D721Med (cell line): Measurements from ENCODE around the gene HOXA11.
A peak's percentile ranks its signal among the peaks of the same experiment; 100 is the strongest.

Experiments used
- DNase-seq: peaks from one replicate; pipeline ENCODE4 v3.0.0; 2011; ENCODE audit warnings: low spot score; ENCODE audit not compliant: insufficient read length
- FAIRE-seq: peaks from 2 replicates; lab custom pipeline; 2011; peaks lifted over from hg19 to GRCh38; lab: Jason Lieb, UNC
- CTCF ChIP-seq: IDR thresholded peaks from 2 replicates; pipeline ENCODE4 v1.5.1; 2012; ENCODE audit warnings: mild to moderate bottlenecking, control low read depth; ENCODE audit not compliant: insufficient read depth; ENCODE audit errors: missing control alignments

Gene HOXA11

GRCh38 chr7:27151931-27152815 is 32.9 kb downstream of the HOXA11 start, which contains the start of gene HOXA3:
Gene HOXA3, minus strand, starts transcription at chr7:27152583. Its CDS starts 41,943 bp downstream, at chr7:27110640.
- FAIRE-seq (no peak), DNase-seq (no peak)
- TF ChIP-seq CTCF, result no peak

- TF ChIP-seq CTCF, result no peak
- DNase-seq (no peak), FAIRE-seq (no peak)
These were observed 33.6 kb downstream of the HOXA11 start for GRCh38 chr7:27151341-27151930.

DNA sequence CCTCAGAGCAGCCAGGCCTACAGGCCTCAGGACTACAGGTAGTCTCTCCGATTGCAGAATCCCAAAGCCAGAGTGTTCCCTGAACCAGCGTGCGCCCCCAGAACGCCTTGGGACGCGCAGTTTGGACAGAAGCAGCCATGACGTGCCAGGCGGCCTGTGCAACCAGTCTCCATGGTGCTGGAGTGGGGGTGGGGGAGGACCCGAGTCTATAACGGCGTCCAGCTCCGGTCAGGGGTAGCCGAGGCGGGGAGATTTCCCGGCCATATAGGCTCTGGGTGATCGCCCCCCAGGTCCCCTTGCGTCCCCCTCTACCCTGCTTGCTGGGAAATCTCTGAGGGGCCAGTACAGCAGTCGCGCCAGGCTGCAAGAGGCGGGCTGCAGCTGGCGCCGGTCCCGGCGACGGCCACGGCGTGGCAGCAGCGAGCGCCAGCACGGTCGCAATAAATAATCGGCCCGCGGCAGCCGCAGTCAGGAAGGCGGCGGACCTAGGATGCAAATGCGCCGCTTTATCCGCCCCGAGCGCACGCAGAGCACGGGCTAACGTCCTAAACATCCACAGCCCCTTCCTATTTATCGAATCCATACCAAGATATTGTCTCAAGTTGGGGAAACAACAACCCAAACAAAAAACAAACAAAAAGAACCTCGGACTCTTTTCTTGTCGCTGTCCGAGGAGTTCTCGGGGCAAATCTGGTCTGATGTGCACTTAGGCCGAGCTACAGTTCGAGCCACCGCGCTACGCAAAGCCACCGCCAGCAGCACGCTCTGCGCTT is 34.3 kb downstream of the HOXA11 start:
- DNase-seq (peak; percentile 86), FAIRE-seq (no peak)
- peak; percentile 73 for TF ChIP-seq CTCF

GRCh38 chr7:27149842-27150567 is 35.0 kb downstream of the HOXA11 start:
- FAIRE-seq (no peak), DNase-seq (no peak)
- no peak for TF ChIP-seq CTCF

- no peak for DNase-seq
- FAIRE-seq, result no peak
- no peak for TF ChIP-seq CTCF
These were observed 36.0 kb downstream of the HOXA11 start for GRCh38 chr7:27148756-27149641.

GRCh38 chr7:27148031-27148755 is 36.8 kb downstream of the HOXA11 start:
- FAIRE-seq (no peak), DNase-seq (no peak)
- TF ChIP-seq CTCF, result no peak
